NCI-H774 (cell line): ENCODE data around the gene CAPN1.
A peak's percentile ranks its signal among the peaks of the same experiment; 100 is the strongest.

Source experiments
- DNase-seq: peaks from one replicate; lab custom pipeline; 2025; lab: John Stamatoyannopoulos, UW

CAPN1 gene

DNA sequence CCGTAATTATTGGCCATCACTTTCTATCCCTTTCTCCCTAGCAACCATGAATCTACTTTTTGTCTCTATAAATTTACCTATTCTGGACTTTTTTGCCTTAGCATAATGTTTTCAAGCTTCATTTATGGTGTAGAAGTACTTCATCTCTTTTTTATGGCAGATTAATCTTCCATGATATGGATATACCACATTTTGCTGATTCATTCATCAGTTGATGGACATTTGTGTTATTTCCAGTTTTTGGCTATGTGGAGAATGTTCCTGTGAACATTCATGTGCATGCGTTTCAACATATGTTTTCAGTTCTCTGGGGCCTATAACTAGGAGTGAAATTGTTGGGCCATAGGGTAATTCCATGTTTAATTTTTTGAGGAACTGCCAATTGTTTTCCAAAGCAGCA, 12.8 kb downstream of the CAPN1 start:
- no peak for DNase-seq

DNA sequence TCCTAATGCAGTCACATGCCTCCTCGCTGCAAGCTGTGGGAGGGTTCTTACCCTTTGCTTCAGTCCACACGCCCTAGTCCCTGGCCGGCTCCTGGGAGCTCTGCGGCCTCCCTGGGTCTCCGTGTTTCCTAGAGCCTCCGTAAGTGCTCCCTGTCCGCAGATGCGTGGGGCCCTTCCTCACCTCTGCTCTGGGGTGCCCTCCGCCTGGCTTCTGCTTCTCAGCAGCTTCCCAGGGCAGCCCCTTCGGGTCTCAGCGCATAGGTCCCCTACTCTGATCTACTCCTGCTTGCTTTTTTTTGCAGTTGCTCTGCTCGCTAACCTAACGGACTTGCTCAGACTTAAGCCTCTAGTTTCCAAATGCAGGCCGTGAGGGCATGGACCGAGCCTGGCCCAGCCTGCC, 22.4 kb downstream of the CAPN1 start:
- DNase-seq: no peak

DNA sequence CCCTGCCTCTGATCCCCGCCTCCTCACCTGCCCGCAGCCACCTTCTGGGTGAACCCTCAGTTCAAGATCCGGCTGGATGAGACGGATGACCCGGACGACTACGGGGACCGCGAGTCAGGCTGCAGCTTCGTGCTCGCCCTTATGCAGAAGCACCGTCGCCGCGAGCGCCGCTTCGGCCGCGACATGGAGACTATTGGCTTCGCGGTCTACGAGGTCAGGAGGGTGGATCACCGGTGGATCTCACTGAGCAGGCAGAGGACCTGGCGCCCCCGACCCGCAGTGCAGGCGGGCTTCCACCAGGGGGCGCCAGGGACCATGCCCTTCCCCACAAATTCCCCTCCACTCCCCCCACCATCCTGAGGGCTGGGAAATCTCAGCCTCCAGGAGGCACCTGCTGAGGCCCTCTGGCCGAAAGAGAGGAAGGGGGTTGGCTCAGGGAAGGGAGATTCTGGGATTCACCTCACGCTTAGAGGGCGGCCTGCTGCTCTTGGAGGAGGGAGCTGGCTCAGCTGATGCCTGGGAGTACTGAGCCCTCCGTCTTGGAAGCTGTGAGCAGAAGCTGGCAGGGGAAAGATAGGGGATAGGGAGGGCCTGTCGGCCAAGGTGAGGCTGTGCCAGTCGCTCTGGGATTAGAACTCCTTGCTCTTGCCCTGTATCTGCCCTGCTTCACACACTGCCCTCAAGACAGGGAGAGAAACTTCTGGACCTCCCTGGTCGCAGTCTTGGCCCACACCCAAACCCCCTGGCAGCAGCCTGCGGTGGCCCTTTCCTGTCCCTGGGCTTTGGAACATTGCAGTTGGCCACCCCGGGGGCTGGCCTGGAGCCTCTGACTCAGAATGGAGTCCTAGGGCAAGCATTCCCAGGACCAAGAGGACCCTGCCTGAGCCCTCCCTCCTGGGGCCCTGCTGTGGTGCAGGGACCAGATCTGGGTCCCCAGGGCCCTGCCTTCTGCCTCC, 23.2 kb downstream of the CAPN1 start:
- no peak for DNase-seq

- no peak for DNase-seq
Measured at GRCh38 chr11:65205602-65205967, 23.9 kb downstream of the CAPN1 start.

GRCh38 chr11:65206441-65206841, 24.7 kb downstream of the CAPN1 start:
- DNase-seq: no peak

- DNase-seq: no peak
Measured at GRCh38 chr11:65206901-65207300, 25.2 kb downstream of the CAPN1 start.

DNA sequence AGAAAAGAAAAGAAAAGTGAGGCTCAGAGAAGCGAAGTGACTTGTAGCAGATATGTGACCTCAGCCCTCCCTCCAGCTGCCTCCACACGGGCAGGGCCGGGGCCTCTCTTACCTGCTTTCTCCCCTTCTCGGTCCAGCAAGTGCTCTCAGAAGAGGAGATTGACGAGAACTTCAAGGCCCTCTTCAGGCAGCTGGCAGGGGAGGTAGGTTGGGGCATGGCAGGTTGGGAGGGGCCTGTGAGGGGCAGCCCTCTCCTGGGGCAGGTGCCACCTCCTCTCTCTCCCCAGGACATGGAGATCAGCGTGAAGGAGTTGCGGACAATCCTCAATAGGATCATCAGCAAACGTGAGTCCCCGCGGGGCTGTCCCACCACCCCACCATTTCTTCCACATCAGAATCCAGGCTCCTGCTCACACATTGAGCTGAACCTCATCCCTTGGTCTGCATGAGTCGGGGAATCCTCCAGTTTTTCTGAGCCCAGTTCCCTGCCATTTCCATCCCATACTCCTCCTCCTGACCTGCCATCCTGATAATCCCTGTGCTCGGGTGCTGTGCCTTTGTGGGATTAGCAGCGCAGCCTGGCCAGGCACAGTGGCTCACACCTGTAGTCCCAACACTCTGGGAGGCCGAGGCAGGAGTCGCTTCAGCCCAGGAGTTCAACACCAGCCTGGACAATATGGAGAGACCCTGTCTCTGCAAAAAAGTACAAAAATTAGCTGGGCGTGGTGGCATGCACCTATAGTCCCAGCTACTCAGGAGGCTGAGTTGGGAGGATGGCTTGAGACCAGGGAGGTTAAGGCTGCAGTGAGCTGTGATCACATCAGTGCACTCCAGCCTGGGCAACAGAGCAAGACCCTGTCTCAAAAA, 26.4 kb downstream of the CAPN1 start:
- DNase-seq: no peak

DNA sequence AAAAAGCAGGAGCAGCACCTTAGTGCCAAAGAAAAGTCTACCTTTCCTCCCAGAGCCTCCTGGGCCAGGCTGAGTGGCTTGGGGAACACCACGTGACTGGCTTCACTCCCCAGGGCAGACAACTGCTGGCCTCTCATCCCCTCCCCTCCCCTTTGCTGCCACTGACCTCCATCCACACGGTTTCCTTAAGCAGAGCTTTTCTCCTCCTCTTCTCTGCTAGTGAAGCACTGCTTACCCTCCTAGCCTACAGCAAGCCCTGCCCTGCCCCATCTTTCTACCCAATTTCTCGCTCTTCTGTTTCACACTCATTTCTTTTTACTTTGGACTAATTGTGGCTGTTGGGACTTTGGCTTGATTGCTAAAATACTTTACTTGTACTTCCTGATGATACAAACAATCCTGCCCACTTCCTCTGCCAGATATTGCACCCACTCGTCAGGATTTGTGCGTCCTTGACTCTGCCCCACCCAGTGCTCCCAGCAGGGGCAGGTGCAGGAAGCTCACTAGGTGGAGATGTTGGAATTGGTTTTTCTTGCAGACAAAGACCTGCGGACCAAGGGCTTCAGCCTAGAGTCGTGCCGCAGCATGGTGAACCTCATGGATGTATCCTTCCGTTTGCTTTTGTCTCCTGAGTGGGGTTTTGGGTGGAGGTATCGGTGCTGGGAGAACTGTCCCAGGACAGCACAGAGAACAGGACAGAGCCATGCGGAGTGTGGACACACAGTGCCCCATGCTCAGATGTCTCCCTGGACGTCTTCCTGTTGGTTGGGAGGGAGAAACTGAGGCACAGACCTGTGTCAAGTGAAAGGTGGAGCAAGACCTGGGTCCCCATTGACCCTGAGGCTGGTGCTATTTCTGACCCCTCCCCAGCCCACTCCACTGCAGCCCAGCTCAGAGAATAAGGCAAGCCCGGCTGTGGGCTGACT, 27.3 kb downstream of the CAPN1 start:
- no peak for DNase-seq

GRCh38 chr11:65209711-65210360, 28.1 kb downstream of the CAPN1 start:
- no peak for DNase-seq

- DNase-seq: no peak
Measured at GRCh38 chr11:65210361-65210731, 28.6 kb downstream of the CAPN1 start.

DNA sequence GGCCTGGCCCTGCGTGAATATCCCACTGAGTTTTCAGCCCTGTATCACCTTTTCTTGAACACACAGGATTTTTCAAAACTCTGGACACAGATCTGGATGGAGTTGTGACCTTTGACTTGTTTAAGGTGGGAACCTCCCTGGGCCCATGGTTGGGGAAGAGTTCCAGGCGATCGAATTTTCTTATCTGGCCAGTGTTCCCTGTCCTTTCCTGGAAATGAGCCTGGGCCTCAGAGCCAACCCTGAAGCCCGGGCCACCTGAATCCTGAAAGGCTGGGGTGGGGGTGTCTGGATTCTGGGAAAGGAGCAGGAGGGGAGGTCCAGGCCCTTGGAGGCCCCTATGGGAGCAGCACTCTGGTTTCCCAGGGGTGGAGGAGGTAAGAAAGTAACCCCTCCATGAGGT, 29.0 kb downstream of the CAPN1 start:
- DNase-seq: no peak

DNA sequence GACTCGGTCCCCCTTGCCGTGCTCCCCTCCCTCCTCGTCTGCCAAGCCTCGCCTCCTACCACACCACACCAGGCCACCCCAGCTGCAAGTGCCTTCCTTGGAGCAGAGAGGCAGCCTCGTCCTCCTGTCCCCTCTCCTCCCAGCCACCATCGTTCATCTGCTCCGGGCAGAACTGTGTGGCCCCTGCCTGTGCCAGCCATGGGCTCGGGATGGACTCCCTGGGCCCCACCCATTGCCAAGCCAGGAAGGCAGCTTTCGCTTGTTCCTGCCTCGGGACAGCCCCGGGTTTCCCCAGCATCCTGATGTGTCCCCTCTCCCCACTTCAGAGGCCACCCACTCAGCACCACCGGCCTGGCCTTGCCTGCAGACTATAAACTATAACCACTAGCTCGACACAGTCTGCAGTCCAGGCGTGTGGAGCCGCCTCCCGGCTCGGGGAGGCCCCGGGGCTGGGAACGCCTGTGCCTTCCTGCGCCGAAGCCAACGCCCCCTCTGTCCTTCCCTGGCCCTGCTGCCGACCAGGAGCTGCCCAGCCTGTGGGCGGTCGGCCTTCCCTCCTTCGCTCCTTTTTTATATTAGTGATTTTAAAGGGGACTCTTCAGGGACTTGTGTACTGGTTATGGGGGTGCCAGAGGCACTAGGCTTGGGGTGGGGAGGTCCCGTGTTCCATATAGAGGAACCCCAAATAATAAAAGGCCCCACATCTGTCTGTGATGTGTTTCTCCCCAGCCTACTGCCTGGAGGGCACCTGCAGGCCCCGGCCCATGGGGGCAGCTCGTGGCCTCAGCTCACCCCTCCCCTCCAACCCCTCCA, 29.8 kb downstream of the CAPN1 start:
- DNase-seq: no peak

DNA sequence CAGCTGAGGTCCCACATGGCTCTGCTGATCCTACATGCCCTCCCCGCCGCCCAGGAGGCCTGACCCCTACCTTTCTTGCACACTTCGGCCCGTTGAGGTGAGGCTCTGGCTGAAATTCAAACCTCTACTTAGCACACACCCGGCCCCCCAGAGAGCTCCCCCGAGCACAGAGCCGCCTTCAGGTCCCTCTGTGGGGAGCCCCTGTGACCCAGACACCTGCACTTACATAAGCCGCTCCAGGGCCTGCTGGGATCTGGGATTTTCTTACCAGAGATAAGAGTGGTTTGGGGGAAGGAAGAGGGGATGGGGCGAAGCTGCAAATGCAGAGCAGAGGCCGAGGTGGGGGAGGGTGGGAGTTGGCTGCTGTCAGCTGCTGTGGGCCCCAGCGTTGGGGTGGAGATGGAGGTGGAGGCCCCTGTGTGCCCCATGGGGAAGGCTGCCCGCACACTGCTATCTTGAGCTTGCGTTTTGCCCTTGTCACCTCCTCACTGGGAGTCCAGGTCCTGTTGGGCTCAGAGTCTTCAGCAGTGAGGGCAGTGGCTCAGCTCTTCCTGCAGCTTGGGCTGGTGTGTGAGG, 30.6 kb downstream of the CAPN1 start:
- DNase-seq: no peak

GRCh38 chr11:65213322-65214211, 31.8 kb downstream of the CAPN1 start:
- DNase-seq: peak; percentile 28

- DNase-seq: no peak
Measured at GRCh38 chr11:65214212-65214845, 32.6 kb downstream of the CAPN1 start.

- no peak for DNase-seq
Measured at GRCh38 chr11:65215441-65216076, 33.8 kb downstream of the CAPN1 start.

- DNase-seq: no peak
Measured at GRCh38 chr11:65216830-65217229, 35.1 kb downstream of the CAPN1 start.
